ENCODE measurements around the gene PLCB2.

Gene PLCB2

GRCh38 chr15:40285554-40286011, 22.2 kb downstream of the PLCB2 start:
- no peaks in the 10 kb centered on the region for H3K9me3 Mint-ChIP-seq
- H3K27ac Mint-ChIP-seq: no peak overlapping the region
- no peak for DNase-seq (ENCODE audit: low spot score)
- no peak overlapping the region for H3K4me3 Mint-ChIP-seq
- H3K4me1 Mint-ChIP-seq (ENCODE audit: low read depth): no peaks in the 10 kb centered on the region
- peaks cover 20% of the 10 kb centered on the region for H3K27me3 Mint-ChIP-seq (ENCODE audit: low read depth)
- peaks cover 22% of the 10 kb centered on the region for H3K36me3 Mint-ChIP-seq (ENCODE audit: low read depth)

DNA sequence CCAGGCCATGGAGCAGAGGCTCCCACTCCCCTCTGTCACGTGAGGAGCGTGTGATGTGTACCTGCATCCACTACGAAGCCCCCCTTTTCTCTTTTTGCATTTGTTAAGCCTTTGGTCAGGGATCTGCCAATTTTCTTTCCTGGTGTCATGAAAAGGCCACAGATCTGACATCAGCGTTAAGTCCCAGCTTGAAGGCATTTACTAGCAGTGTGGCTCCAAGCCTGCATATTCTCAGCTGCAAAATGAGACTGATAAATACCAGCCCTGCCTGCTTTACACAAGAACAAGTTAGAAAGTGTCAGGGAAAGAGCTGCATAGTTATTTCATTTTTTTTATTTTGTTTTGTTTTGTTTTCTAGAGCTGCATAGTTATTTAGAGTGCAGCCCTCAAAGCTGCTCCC, 22.6 kb downstream of the PLCB2 start:
- peaks cover 24% of the 10 kb centered on the region for H3K27me3 Mint-ChIP-seq (ENCODE audit: low read depth)
- no peaks in the 10 kb centered on the region for H3K4me1 Mint-ChIP-seq (ENCODE audit: low read depth)
- no peak overlapping the region for H3K27ac Mint-ChIP-seq
- peaks cover 17% of the 10 kb centered on the region for H3K36me3 Mint-ChIP-seq (ENCODE audit: low read depth)
- no peaks in the 10 kb centered on the region for H3K9me3 Mint-ChIP-seq
- no peak for DNase-seq (ENCODE audit: low spot score)
- no peak overlapping the region for H3K4me3 Mint-ChIP-seq

GRCh38 chr15:40283615-40284300, 24.0 kb downstream of the PLCB2 start:
- Mint-ChIP-seq H3K4me1 (ENCODE audit: low read depth) (peaks cover 2% of the 10 kb centered on the region), H3K27ac (no peak overlapping the region), H3K27me3 (ENCODE audit: low read depth) (peaks cover 31% of the 10 kb centered on the region), H3K9me3 (no peaks in the 10 kb centered on the region), H3K4me3 (peak overlapping the region; percentile 12), H3K36me3 (ENCODE audit: low read depth) (peaks cover 7% of the 10 kb centered on the region)
- no peak for DNase-seq (ENCODE audit: low spot score)

GRCh38 chr15:40282869-40283614, 24.7 kb downstream of the PLCB2 start, which contains the start of gene ANKRD63:
Gene ANKRD63 (minus strand): TSS chr15:40283064. CDS start chr15:40282586, 478 bp downstream.
- DNase-seq (ENCODE audit: low spot score): peak; percentile 24
- Mint-ChIP-seq H3K27ac (no peak within 1 kb of the TSS), H3K9me3 (no peaks in the 10 kb centered on the region), H3K4me3 (peak within 1 kb of the TSS; percentile 59), H3K36me3 (ENCODE audit: low read depth) (peaks cover 7% of the 10 kb centered on the region), H3K27me3 (ENCODE audit: low read depth) (peaks cover 38% of the 10 kb centered on the region), H3K4me1 (ENCODE audit: low read depth) (peaks cover 3% of the 10 kb centered on the region)

DNA sequence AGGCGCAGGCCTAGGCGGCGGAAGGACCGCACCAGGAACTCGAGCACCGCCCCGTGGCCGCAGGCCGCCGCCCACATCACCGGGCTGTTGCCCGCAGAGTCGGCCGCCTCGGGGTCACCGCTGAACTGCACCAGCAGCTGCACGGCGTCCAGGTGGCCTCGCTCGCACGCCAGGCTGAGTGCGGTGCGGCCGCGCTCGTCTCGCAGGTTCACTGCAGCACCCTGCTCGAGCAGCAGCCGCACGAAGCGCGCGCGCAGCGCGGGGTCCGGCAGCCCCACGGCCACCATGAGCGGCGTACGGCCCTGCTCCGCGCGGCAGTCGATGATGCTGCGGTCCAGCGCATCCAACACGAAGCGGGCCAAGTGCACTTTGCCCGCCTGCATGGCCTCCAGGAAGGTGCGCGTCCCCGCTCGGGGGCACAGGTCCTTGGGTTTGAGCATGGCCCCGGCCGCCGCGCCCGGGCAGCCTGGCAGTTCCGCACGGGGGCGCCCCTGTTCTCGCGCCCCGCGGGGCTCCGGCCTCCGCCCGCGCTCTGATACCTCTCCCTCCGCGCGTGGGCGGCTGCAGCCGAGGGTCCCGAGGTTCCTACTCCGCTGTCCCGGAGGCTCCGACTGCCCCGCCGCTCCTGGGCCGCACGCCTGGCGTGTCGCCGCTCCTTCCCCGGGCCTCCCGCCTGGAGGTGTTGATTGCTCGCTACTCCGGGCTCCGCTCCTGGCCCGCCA, 25.4 kb downstream of the PLCB2 start:
- Mint-ChIP-seq H3K27me3 (ENCODE audit: low read depth) (peaks cover 45% of the 10 kb centered on the region), H3K36me3 (ENCODE audit: low read depth) (peaks cover 7% of the 10 kb centered on the region), H3K4me1 (ENCODE audit: low read depth) (peaks cover 5% of the 10 kb centered on the region), H3K9me3 (no peaks in the 10 kb centered on the region), H3K4me3 (peak overlapping the region; percentile 59), H3K27ac (no peak overlapping the region)
- DNase-seq (ENCODE audit: low spot score): peak; percentile 50

DNA sequence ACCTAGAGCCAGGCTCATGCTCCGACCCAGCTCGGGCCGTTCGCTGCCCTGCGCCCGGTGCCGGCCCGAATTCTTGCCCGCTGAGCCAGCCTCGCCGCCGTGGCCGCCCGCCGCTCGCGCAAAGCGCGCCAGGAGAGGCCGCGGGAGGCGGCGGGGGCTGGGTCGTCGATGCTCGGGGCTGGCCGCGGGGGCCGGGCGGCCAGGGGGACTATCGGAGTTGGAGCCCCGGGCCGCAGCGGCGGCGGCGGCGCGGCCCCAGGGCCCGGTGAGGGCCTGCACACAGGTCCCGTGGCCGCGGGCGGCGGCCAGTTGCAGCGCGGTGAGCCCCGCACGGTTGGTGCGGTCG, 26.0 kb downstream of the PLCB2 start:
- H3K4me3 Mint-ChIP-seq: no peak overlapping the region
- peaks cover 48% of the 10 kb centered on the region for H3K27me3 Mint-ChIP-seq (ENCODE audit: low read depth)
- H3K4me1 Mint-ChIP-seq (ENCODE audit: low read depth): peaks cover 5% of the 10 kb centered on the region
- peaks cover 7% of the 10 kb centered on the region for H3K36me3 Mint-ChIP-seq (ENCODE audit: low read depth)
- no peaks in the 10 kb centered on the region for H3K9me3 Mint-ChIP-seq
- no peak for DNase-seq (ENCODE audit: low spot score)
- no peak overlapping the region for H3K27ac Mint-ChIP-seq

DNA sequence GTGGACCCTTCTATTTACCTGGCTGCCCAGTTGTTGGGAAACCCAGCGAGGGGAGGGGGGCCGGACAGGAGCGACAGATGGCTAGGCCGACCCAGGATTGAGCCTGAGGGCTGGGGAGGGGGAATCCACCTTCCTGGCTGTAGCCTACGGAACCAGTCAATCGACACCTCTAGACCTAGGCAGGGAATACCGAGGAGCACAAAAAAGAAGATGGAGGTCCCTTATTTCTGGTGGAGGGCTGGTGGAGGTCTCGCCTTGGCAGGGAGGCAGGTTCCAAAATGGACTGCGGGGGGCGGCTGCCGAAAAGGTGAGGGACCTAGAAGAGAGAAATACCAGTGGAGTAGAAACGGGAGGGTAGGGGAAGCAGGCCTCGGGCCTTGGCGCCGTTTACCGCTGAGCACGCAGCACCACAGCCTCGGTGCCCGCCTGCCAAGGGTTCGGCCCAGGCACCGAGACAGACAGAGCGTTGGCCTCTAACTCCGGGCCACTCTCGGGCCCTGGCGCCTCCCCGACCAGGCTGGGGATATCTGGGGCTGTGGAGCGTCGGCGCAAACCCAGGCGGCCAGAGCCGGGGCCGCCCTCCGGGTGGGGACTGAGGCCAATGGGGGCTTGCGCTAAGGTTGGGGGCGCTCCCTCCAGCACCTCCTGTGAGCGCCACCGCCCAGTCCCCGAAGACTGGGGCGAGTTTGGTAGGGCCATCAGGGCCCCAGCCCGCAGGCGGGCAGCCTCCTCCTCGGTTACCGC, 26.5 kb downstream of the PLCB2 start:
- Mint-ChIP-seq H3K4me3 (peak overlapping the region; percentile 57), H3K36me3 (ENCODE audit: low read depth) (peaks cover 7% of the 10 kb centered on the region), H3K27me3 (ENCODE audit: low read depth) (peaks cover 51% of the 10 kb centered on the region), H3K27ac (no peak overlapping the region), H3K4me1 (ENCODE audit: low read depth) (peaks cover 5% of the 10 kb centered on the region), H3K9me3 (no peaks in the 10 kb centered on the region)
- no peak for DNase-seq (ENCODE audit: low spot score)

DNA sequence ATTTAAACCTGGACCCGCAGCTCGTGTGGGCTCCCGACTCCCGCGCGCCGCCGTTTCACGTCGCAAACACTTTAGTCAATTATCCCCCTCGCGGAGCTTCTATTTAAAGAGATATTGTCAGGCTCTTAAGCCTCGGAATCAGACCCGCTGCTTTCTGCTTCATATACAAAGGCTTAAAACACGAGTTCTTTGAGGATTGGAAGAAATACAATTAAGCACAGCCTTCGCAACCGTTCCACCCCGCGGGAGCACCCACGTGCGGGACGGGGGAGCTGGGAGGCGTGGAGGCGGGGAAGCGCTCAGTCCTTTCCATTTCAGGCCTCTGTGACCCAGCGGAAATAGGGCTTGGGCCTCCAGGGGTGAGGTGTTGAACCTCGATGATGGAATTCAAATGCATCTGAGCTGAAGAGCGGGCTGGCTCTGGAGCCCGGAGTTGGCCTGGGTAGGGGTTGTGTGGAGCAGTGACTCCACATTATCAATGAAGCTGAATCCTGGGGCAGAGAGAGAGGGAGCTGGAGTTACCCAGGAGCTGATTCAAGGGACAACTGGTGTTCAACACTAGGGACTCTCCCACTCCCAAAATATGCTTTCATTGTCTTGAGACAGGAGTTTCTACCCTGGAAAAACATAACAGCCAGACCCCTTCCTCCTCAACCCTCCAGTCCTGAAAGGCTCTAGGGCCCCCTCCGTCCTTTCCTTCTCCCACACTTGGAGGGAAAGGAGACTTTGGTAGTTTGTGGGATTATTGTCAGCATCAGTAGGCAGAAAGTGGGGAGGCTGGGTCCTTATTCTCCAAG, 27.3 kb downstream of the PLCB2 start:
- peaks cover 7% of the 10 kb centered on the region for H3K36me3 Mint-ChIP-seq (ENCODE audit: low read depth)
- H3K27ac Mint-ChIP-seq: no peak overlapping the region
- peak overlapping the region; percentile 57 for H3K4me3 Mint-ChIP-seq
- DNase-seq (ENCODE audit: low spot score): no peak
- peaks cover 7% of the 10 kb centered on the region for H3K4me1 Mint-ChIP-seq (ENCODE audit: low read depth)
- H3K9me3 Mint-ChIP-seq: no peaks in the 10 kb centered on the region
- H3K27me3 Mint-ChIP-seq (ENCODE audit: low read depth): peaks cover 52% of the 10 kb centered on the region

DNA sequence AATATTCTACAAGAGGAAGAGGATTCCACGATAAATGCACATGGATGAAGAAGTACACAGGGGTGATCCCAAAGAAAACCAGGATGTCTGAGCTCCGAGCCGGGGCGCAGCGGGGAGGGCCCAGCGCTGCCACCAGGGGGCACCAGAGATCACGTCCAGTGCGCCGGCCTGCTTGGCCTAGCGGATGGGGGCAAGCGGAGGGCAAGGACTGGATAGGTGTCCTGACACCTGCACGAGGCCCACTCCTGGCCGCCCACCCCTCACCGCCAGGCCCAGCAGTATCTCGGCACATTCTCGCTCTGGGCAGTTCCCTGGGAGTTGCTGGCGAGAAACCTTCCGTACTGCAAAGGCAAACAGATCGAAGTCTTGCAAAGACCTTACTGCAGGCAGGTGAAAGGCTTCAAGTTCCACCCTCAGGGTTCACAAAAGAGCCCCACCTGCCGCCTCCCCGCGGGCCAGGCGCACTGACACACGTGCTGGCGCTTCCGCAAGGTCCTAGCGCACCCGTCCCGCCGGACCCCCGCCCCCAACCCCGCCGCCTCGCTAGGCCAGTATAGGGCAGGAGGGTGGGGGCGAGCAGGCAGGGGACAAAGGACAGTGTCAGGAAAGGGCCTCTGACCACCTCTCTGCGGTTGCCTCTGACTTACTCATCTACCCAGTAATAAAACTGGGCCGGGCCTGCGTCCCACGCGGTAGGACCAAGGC, 28.1 kb downstream of the PLCB2 start:
- H3K4me3 Mint-ChIP-seq: no peak overlapping the region
- H3K36me3 Mint-ChIP-seq (ENCODE audit: low read depth): peaks cover 7% of the 10 kb centered on the region
- peaks cover 52% of the 10 kb centered on the region for H3K27me3 Mint-ChIP-seq (ENCODE audit: low read depth)
- peaks cover 8% of the 10 kb centered on the region for H3K4me1 Mint-ChIP-seq (ENCODE audit: low read depth)
- DNase-seq (ENCODE audit: low spot score): peak; percentile 56
- no peak overlapping the region for H3K27ac Mint-ChIP-seq
- no peaks in the 10 kb centered on the region for H3K9me3 Mint-ChIP-seq

- DNase-seq (ENCODE audit: low spot score): no peak
- Mint-ChIP-seq H3K36me3 (ENCODE audit: low read depth) (no peaks in the 10 kb centered on the region), H3K27me3 (ENCODE audit: low read depth) (peaks cover 40% of the 10 kb centered on the region), H3K4me3 (no peak overlapping the region), H3K9me3 (no peaks in the 10 kb centered on the region), H3K4me1 (ENCODE audit: low read depth) (peaks cover 8% of the 10 kb centered on the region), H3K27ac (no peak overlapping the region)
Measured at GRCh38 chr15:40278026-40278425, 29.7 kb downstream of the PLCB2 start.

DNA sequence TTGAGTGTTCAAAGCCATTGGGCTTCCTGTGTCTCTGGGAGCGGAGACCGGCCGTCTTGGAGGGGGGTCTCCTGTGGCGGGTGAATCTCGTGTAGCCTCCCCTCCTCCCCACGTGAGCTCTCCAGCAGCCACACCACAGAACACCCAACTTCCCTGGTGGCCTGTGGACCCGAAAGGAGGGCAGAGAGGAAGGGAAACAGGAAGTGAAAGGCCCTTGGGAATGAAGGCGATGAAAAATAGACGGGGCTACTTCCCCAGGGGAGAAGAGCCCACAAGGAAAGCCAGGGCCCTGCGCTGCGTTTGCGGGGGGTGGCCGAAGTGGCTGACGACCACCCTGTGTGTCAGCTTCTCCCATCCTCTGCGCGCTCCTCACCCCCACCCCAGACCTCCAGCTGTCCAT, 30.3 kb downstream of the PLCB2 start:
- H3K9me3 Mint-ChIP-seq: no peaks in the 10 kb centered on the region
- no peaks in the 10 kb centered on the region for H3K36me3 Mint-ChIP-seq (ENCODE audit: low read depth)
- no peak for DNase-seq (ENCODE audit: low spot score)
- peaks cover 8% of the 10 kb centered on the region for H3K4me1 Mint-ChIP-seq (ENCODE audit: low read depth)
- peaks cover 40% of the 10 kb centered on the region for H3K27me3 Mint-ChIP-seq (ENCODE audit: low read depth)
- H3K4me3 Mint-ChIP-seq: no peak overlapping the region
- no peak overlapping the region for H3K27ac Mint-ChIP-seq

- H3K4me3 Mint-ChIP-seq: no peak overlapping the region
- peaks cover 40% of the 10 kb centered on the region for H3K27me3 Mint-ChIP-seq (ENCODE audit: low read depth)
- H3K27ac Mint-ChIP-seq: no peak overlapping the region
- no peaks in the 10 kb centered on the region for H3K36me3 Mint-ChIP-seq (ENCODE audit: low read depth)
- no peak for DNase-seq (ENCODE audit: low spot score)
- H3K4me1 Mint-ChIP-seq (ENCODE audit: low read depth): peaks cover 8% of the 10 kb centered on the region
- no peaks in the 10 kb centered on the region for H3K9me3 Mint-ChIP-seq
Measured at GRCh38 chr15:40276927-40277326, 30.8 kb downstream of the PLCB2 start.

Data from T-helper 2 cell treated with Interferon-gamma antibody and Interleukin-4, amounts not matched to agents 5 μg/mL and 100 μg/mL, for 36 hours (primary cell).